ENCODE data around the gene HDGFL2.

The HDGFL2 gene

DNA sequence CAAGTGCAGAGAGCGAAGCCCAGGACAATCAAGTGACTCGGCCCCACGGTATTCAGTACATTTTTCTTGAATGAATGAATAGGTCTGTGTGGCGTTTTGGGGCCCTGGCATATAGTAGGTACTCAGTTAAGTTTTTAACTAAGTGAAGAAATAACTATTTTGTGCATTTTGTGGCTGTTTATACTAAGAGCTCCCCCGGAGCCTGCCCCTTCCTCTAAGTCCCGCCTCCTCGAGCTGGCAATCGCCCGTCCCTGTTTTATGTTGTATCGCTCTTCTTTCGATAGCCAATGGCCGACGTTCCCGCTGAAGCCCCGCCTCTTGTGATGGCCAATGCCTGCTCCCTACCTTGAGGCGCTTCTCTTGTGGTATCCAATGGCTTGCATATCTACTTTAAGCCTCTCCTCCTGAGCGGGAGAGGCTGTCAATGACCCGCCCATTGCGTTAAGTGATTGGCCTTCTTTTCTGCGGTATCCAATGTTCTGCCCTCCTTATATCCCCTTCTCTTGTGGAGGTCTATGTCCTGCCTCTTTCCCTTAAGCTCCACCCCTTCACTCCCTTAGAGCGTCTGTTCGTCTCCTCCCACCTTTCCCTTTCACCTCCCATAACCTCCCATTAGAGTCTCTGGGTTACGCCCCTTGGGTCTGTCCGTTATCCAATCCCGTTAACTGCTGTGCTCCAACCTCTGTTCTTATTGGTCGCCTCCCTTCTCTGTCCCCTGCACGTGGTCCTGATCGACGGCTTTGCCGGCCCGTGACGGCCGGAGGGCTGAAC lies 509 bp upstream of the HDGFL2 start:
- DNase-seq (ENCODE audit: low read depth), result peak; percentile 97

- DNase-seq (ENCODE audit: low read depth), result no peak
Measured at GRCh38 chr19:4473011-4473762, 1.1 kb downstream of the HDGFL2 start.

DNA sequence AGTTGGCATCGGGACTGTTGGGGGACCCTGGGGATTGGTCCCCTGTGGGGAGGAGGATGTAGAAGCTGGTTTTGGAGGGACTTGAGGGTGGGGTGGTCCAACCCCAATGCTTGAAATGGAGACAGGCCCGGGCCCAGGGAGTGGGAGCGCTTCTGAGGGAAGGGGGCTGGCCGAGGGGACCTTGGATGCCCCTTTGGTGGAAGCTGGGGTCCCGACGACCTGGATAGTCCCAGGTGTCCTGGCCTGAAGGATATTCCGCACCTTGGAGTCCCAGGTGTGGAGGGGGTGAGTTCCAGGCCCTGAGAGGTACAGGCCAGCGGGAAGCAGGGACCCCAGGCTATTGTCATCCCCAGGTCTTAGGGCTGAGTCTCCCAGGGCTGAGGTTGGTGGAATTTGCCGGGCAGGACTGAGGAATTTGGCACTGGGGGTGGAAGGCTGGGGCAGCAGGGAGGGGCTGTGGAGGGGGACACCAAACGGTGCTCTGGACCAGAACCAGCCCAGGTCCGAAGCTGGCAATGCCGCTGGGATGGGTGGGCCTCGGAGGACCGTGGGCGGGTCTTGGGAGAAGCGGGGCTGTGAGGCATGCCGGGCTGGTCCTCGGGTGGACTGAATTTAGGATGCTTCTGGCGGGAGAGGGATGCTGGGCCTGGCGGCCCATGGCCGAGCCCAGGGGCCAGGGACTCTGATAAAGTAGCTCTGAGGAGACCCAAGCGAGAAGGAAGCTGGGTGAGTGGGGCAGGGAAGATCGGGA lies 1.8 kb downstream of the HDGFL2 start:
- no peak for DNase-seq (ENCODE audit: low read depth)

GRCh38 chr19:4474514-4475022 lies 2.5 kb downstream of the HDGFL2 start:
- no peak for DNase-seq (ENCODE audit: low read depth)

DNA sequence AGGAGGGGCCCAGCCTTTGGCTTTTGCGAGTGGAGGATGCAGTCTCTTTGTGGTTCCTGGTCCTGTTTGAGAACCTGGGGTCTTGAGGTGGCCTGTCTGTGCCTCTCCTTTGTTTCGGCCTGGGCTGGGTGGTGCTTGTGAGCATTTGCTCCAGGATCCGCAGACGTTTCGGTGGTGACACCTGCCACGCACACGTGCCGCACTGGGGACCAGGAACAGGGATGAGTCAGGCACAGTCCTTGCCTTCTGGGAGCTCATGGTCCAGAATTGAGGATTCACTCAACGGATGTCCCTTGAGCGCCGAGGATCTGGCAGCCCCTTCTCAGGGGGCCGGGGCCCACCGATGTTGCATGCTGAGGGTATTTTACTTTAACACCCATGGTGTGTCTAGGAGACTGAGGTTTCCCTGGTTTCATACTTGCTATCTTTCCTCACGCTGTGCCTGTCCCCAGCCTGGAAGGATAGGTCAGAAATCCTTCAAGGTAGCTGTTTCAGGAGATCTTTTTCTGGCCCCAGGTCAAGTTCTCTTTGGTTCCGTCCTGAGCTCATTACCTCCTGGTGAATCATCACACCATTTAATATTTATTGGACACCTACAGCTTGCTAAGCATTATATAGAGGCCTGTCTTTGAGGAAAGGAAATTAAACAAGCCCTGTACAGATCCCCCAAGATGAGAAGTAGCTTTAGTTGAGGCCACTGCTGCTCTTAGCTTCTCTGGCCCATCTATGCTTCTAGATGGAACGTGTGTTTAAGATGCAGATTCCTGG lies 5.1 kb downstream of the HDGFL2 start:
- DNase-seq (ENCODE audit: low read depth), result no peak

GRCh38 chr19:4482721-4483364 lies 10.7 kb downstream of the HDGFL2 start:
- no peak for DNase-seq (ENCODE audit: low read depth)

DNA sequence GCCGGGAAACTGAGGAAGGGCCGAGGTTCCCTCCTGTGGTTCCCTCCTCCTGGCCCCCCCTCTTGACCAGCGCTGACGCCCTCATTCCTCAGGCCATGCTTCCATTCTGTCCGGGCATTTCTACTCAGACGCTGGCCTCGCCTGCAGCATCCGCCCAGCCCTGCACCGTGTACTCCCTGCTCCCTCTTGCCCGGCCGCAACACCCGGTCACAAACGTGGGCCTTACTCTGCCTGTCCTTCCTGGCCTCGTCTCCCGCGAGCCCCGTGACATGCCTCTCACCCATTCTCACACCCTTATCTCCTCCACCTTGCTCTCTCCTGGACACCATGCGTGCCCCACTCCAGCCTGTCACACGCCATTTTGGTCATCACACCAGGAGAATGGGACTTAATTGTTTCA lies 11.3 kb downstream of the HDGFL2 start:
- DNase-seq (ENCODE audit: low read depth), result no peak

DNA sequence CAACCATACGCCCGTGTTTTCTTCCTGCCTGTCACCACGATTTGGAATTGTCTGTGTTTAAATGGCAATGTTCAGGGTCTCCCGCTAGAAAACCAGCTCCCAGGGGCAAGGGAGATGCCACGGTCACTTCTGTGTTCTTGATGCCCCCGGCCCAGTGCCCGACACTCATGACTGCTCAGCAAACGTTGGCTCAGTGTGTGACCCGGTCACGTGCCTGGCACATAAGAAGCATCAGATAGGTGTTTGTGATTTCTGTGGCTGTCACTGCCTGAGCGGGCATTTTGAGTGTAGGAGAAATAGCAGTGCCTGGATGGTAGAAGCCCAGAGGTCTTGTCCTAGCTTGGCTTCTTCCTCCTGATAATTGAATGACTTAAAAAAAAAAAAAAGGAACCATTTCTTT lies 15.5 kb downstream of the HDGFL2 start:
- DNase-seq (ENCODE audit: low read depth), result no peak

- no peak for DNase-seq (ENCODE audit: low read depth)
Measured at GRCh38 chr19:4488496-4488895, 16.4 kb downstream of the HDGFL2 start.

DNA sequence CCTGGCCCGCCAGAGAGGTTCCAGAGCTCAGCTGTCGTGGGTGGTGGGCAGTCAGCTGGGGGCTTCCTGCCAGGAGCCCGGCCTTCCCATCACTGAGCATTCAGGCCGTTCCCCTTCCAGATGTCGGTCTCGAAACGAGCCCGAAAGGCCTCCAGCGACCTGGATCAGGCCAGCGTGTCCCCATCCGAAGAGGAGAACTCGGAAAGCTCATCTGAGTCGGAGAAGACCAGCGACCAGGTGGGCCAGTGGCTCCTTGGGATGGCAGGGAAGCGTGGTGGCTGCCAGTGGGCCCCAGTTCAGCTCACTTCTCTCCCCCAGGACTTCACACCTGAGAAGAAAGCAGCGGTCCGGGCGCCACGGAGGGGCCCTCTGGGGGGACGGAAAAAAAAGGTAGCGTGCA lies 19.3 kb downstream of the HDGFL2 start:
- DNase-seq (ENCODE audit: low read depth), result no peak

GRCh38 chr19:4492337-4493103 lies 20.4 kb downstream of the HDGFL2 start:
- DNase-seq (ENCODE audit: low read depth), result no peak

DNA sequence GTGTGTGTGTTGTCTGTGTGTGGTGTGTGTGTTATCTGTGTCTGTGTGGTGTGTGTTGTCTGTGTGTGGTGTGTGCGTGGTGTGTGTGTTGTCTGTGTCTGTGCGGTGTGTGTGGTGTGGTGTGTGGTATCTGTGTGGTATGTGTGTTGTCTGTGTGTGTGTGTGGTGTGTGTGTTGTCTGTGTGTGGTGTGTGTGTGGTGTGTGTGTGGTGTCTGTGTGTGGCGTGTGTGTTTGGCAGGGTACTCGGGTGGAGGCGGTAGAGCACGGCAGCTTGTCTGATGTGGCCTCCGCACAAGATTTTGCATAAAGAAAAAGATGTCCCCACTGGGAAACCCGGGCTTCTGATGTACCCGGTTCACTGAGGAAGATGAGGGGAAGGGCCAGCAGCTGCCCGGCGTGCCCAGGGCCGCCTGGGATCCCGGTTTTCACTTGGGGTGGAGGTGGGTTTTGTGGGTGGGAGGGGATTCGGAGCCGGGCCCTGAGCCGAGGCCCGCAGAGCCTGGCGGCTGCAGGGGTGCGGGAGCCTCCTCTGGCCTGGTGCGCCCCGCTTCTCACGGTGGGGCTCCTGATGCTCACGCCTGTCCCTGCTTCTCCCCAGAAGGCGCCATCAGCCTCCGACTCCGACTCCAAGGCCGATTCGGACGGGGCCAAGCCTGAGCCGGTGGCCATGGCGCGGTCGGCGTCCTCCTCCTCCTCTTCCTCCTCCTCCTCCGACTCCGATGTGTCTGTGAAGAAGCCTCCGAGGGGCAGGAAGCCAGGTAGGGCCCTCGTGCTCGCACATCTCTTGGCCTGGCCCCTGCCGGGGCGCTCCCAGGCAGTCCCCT lies 21.2 kb downstream of the HDGFL2 start:
- DNase-seq (ENCODE audit: low read depth), result no peak

- DNase-seq (ENCODE audit: low read depth), result no peak
Measured at GRCh38 chr19:4493929-4494690, 22.0 kb downstream of the HDGFL2 start.

GRCh38 chr19:4494691-4495064 lies 22.6 kb downstream of the HDGFL2 start:
- DNase-seq (ENCODE audit: low read depth), result no peak

DNA sequence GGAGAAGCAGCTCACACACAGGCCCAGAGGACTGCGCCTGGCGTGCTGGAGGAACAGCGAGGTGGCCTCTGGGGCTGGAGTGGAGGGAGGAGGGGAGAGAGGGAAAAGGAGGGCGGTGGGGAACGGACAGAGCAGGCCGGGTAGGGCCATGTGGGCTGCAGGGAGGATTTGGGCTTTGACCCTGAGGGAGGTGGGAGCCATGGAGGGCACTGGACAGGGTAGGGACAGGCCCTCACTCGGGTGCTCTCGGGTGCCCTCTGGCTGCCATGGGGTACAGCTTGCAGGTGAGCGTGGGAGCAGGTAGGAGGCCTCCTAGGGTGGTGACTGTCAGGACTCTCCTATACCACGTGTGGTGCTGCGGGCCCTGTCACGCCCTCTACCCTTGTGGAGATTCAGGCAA lies 23.4 kb downstream of the HDGFL2 start:
- DNase-seq (ENCODE audit: low read depth), result no peak

DNA sequence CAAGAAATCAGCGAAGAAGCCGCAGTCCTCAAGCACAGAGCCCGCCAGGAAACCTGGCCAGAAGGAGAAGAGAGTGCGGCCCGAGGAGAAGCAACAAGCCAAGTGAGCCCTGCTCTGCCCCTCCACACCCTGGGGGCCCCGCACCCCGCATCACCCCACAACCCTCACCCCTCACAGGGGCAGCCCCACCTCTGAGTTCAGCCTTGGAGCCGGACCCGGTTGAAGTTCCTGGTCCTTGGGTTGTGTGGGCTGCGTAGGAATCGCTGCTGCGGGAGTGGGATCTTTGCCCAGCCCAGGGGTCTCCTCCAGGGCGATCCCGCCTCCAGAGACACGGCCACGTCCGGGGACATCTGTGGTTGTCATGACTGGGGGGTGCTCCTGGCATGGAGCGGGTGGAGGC lies 24.2 kb downstream of the HDGFL2 start:
- no peak for DNase-seq (ENCODE audit: low read depth)

- no peak for DNase-seq (ENCODE audit: low read depth)
Measured at GRCh38 chr19:4497770-4498389, 25.8 kb downstream of the HDGFL2 start.

DNA sequence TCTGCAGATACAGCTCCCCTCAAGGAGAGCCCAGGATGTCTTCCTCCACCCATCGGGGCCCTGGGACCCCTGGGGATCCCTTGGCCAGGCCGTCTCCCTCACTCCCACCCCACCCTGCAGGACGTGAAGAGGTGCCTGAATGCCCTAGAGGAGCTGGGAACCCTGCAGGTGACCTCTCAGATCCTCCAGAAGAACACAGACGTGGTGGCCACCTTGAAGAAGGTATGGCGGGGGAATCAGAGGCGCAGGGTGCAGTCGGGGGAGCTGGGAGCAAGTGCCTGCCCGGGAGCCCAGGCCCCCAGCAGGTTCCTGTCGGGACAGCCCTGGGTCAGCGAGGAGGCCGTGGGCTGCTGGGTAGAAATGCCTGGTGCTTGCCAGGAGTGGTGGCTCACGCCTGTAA lies 26.6 kb downstream of the HDGFL2 start:
- DNase-seq (ENCODE audit: low read depth), result no peak

GRCh38 chr19:4499318-4499717 lies 27.2 kb downstream of the HDGFL2 start:
- DNase-seq (ENCODE audit: low read depth), result no peak
